Endometrium (tissue), 2 donors: ENCODE results near the gene FMN2.

Experiments
- FAIRE-seq: peaks from 2 replicates; lab custom pipeline; 2012; peaks lifted over from hg19 to GRCh38; lab: Jason Lieb, UNC
- donor health status: control.
- donor health status: control.

The FMN2 gene

GRCh38 chr1:240091614-240092300, at the start of gene FMN2:
Gene FMN2 (plus strand): TSS chr1:240091883. CDS start chr1:240092110, 227 bp downstream.
- FAIRE-seq, result no peak

DNA sequence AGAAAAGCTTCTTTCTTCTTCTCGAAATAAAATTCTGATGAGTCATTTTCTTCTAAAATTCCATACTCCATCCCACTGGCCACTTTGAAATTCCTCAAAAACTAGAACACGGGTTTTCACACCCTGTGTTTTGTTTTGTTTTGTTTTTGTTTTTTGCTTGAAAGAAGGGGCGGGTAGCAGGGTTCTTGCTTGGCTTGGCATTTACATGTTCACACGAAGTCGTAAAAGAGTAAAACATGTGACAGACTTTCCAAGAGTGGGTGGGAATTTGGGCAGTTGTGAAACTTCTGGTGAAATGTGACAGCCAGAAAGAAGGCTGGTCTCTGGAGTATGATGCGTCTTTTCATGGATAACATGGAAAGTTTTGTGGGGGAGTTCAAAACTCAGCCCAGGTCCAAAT, 47.1 kb upstream of the FMN2 start:
- FAIRE-seq, result peak; percentile 65

DNA sequence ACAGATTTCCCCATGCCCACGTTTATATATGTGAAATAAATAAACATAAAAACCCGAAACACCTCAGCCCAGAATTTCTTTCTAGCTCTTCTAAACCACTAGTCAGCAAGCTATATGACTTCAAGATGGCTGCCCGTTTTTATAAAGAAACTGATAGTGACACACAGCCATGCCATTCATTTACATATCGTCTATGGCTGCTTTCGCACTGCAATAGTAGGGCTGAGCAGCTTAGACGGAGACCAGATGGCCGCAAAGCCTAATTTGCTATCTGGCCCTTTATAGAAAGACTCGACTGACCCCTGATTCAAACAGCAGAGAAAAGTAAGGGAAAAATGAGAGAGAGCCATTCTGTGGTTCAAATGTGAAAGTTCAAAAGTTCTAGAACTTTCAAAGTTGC, 45.7 kb upstream of the FMN2 start:
- FAIRE-seq, result no peak

DNA sequence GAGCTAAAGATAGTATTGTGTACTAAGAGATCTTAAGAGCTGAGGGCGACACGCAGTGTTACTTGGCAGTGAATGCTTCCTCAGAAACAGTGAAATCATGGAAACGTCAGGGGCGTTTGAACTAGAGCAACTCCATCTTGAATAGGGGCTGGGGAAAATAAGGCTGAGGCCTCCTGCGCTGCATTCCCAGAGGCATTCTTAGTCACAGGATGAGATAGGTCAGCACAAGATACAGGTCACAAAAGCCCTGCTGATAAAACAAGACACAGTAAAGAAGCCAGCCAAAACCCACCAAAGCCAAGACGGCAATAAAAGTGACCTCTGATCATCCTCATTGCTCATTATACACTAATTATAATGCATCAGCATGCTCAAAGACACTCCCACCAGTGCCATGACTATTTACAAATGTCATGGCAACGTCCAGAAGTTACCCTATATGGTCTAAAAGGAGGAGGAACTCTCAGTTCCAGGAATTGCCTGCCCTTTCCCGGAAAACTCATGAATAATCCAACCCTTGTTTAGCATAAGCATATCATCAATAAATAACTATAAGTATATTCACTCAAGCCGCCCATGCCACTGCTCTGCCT, 37.5 kb upstream of the FMN2 start:
- no peak for FAIRE-seq

DNA sequence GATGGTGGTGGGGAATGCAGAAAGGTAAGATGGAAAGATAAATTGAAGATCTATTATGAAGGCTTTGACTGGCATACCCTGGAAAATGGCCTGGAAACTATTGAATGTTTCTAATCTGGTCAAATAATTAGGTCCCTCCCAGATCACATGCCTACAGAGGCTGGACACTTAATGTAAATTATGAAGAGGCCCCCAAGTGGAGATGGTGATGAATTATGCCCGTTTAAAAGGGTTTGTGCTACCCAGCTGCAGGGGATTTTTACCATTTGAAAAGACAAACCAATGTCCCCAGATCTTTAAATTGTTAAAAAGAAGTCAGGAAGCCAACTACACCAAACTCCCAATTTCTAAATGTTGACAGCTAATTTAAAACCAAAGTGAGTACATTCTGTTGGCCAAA, 35.7 kb upstream of the FMN2 start:
- FAIRE-seq, result no peak

DNA sequence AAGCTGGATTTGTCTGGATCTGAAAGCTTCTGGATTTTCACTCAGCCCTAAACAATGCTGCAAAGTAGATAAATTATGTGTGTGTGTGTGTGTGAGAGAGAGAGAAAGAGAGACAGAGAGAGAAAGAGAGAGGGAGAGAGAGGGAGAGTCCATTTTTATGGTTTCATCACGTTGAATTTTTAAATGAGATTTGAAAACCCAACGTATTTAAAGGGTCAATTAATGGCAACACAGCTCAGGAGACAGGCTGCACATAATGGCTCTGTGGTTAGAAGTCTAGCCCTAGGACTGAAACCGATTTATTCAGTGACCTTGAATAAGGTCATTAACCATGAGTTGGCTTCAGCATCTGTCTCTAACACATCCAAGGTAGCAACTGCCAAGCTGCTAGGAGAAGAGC, 35.3 kb upstream of the FMN2 start:
- FAIRE-seq, result no peak

DNA sequence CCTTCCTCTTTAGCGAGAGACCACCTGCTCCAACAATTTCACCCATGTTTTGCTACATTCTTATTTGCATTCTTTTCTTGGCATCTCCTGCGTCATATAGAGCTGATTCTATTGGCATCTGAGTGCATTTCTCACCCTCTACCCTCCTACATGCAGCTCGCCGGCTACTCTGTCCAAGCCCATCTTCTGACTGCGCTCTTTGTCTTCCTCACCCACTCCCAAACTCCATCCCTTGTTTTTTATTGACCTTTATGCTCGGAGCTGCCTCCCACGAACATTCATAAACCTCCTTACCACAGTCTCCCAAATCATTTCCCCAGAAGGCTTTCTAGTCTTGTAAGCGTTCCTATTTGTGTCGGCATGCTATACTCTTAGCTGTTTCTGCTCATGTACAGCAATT, 33.6 kb upstream of the FMN2 start:
- FAIRE-seq, result no peak

DNA sequence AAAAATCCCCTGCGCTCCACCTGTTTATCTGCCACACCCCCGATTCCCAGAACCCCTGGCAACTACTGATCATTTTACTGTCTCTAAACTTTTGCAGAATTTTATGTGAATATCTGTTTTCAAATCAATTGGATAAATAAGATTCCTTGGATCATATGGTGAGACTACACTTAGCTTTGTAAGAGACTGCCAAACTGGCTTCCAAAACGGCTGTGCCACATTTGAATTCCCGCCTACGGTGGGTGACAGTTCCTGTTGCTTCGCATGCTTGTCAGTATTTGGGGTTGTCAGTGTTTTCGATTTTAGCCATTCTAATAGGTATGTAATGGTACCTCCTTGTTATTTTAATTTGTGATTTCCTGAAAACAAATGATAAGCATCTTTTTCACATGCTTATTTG, 22.7 kb upstream of the FMN2 start:
- no peak for FAIRE-seq

GRCh38 chr1:240070188-240070587, 21.5 kb upstream of the FMN2 start:
- no peak for FAIRE-seq

DNA sequence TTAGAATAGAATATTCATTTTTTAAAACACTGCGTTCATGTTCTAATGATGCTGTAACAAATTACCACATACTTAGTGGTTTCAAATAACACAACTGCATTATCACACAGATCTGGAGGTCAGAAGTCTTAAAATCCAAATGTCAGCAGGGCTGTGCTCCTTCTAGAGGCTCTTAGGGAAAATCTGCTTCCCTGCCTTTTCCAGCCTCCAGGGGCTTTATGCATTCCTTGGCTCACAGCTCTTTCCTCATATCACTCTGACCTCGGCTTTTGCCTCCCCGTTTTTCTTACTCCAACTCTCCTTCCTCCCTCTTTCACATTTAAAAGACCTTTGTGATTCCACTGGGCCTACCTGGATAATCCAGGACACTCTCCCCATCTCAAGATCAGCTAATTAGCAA, 18.6 kb upstream of the FMN2 start:
- no peak for FAIRE-seq

DNA sequence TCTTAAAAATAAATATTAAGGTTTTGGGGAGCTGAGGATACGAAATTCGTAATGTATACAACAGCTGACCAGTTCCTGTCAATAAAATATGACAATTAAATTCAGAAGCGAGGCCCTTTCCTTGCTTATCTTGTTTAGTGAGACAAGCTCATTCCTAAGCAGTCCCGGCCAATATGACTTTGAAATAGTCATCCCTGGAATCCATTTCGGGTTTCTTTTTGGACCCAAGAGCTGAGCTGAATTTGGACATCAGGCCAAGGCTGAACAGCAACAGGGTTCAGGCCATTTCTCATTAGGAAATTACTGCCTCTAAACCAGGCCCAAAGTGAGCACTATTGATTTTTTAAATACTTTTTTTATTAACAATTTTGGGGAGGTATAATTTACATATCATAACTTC, 17.3 kb upstream of the FMN2 start:
- FAIRE-seq, result no peak

GRCh38 chr1:240074908-240075307, 16.8 kb upstream of the FMN2 start:
- FAIRE-seq, result no peak

DNA sequence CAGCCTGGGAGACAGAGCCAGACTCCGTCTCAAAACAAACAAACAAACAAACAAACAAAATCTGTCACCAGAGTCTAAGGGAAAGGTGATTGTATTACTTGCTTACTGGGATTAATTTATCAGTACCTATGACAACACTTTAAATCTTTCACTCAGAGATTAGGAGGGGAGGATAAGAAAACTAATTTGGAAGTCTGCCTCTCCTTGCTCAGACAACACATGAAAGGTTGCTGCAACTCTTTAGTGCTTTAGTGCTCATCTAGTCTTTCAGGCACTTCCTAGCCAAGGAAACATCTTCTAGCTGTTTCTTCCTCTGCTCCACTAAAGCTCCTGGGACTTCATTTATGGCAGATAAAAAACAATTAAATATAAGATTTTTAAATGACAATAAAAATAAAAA, 7.3 kb upstream of the FMN2 start:
- no peak for FAIRE-seq

DNA sequence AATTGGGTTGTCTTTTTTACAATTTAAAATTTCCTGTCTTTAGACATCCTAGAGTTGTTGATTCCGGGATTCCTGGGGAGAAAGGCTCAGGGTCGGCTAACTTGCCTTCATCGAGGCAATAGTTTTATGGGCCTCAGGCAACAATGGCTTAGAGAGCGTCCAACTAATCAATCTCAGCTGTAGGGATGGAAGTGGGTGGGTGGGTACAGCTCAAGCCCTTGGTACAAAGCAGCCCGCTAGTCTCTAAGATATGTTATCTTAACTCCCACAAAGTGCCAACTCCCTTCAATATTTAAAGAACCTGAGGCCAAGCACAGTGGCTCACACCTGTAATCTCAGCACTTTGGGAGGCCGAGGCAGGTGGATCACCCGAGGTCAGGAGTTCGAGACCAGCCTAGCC, 6.9 kb upstream of the FMN2 start:
- FAIRE-seq, result no peak

GRCh38 chr1:240086726-240087125, 5.0 kb upstream of the FMN2 start:
- FAIRE-seq, result no peak

DNA sequence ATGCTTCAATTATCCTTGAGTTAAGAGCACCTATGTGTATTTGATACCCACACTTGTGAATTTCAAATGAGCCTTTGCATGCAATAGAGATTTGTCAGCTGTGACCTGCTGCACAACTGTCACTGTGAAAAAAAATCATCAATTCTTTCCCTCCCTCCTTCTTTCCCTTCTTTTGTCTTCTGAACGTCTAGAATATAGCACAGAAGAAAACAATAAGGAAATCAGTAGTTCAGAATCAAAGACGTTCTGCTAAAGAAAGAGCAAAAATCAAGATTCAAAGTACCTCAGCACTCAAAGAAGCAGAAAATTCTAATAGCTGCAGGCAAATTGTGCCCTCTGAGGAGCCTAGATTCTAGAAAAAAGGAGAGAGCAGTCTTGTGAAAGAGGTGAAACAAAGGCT, 1.7 kb upstream of the FMN2 start:
- FAIRE-seq, result no peak

GRCh38 chr1:240090957-240091600, 604 bp upstream of the FMN2 start:
- FAIRE-seq, result no peak

DNA sequence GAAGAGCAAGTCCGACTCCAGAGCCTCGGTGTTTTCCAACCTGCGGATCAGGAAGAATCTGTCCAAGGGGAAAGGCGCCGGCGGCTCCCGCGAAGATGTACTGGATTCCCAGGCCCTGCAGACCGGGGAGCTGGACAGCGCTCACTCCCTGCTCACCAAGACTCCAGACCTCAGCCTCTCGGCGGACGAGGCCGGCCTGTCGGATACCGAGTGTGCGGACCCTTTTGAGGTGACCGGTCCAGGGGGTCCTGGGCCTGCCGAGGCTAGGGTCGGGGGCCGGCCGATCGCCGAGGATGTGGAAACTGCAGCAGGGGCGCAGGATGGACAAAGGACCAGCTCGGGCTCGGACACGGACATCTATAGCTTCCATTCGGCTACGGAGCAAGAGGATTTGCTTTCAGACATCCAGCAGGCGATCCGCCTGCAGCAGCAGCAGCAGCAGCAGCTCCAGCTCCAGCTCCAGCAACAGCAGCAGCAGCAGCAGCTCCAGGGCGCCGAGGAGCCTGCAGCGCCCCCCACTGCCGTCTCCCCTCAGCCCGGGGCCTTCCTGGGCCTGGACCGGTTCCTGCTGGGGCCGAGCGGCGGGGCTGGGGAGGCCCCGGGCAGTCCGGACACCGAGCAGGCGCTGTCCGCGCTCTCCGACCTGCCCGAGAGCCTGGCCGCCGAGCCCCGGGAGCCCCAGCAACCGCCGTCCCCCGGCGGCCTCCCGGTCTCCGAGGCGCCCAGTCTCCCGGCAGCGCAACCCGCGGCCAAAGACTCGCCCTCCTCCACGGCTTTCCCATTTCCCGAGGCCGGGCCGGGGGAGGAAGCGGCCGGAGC, 827 bp downstream of the FMN2 start:
- FAIRE-seq, result no peak

DNA sequence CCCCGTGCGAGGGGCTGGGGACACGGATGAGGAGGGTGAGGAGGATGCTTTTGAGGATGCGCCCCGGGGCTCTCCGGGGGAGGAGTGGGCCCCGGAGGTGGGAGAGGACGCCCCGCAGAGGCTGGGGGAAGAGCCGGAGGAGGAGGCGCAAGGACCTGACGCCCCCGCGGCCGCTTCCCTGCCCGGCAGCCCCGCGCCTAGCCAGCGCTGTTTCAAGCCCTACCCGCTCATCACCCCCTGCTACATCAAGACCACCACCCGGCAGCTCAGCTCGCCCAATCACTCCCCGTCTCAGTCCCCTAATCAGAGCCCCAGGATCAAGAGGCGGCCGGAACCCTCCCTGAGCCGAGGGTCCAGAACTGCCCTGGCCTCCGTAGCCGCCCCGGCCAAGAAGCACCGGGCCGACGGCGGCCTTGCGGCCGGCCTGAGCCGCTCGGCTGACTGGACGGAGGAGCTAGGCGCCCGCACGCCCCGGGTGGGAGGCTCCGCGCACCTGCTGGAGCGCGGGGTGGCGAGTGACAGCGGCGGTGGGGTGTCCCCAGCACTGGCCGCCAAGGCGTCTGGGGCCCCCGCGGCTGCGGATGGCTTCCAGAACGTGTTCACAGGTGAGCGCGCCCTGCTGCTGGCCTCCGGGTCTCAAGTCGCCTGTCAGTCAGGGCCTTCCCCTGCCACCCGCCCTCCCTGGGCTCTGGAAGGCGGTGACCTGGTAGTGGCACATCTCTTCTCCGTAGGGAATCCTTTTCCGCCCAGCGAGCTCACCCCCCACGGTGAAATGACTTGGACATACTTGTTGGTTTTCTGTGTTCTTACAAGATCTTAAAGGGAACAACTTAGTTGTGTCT, 1.7 kb downstream of the FMN2 start:
- no peak for FAIRE-seq

GRCh38 chr1:240094041-240094722, 2.5 kb downstream of the FMN2 start:
- FAIRE-seq, result no peak

- FAIRE-seq, result no peak
These were observed 5.3 kb downstream of the FMN2 start for GRCh38 chr1:240096974-240097373.
